Loucy (cell line): ENCODE measurements around the gene AP1B1.

Source experiments
- EZH2phosphoT487 ChIP-seq: fragments of 200-600 bp; IDR thresholded peaks from 2 replicates; pipeline ENCODE4 v1.6.1; 2018; ENCODE audit warnings: antibody characterized with exemption, mild to moderate bottlenecking, moderate library complexity, borderline replicate concordance
- TF ChIP-seq, protein P1 (sequence below): fragments of 200-600 bp; sonication (generic); conservative IDR thresholded peaks from 2 replicates; pipeline ENCODE4 v1.5.1; 2014; ENCODE audit warnings: mild to moderate bottlenecking, antibody characterized with exemption, low read length

DNA sequence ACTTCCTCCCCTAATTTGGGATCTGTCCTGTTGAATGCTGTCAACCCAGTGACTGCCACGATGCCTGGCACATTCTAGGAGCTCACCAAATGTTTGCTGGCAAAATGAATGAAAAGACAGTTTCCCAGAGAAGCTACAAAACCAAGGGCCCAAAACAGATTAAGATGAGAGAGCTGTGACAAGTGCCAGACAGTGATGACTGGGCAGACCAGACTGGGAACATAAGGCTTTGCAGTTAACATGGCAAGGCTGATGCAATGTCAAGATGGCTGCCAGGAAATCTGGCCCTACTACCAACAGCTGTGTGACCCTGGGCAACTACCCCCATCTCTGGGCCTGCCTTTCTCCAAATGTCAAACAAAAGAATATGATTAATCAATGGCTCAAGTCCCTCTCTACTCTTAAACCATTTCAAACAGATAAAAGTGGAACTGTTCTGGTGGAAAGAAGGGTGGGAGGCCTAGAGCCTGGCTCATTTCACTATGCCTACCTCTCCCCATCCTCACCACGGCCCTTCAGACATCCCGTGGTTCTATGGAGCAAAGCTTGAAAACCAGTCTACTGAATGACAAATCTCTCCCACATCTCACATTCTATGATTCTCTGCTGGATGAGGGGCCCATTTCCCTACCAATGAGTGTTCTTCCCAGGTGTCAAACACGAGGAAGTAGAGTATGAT is 12.8 kb downstream of the AP1B1 start:
- TF ChIP-seq, protein P1, sequence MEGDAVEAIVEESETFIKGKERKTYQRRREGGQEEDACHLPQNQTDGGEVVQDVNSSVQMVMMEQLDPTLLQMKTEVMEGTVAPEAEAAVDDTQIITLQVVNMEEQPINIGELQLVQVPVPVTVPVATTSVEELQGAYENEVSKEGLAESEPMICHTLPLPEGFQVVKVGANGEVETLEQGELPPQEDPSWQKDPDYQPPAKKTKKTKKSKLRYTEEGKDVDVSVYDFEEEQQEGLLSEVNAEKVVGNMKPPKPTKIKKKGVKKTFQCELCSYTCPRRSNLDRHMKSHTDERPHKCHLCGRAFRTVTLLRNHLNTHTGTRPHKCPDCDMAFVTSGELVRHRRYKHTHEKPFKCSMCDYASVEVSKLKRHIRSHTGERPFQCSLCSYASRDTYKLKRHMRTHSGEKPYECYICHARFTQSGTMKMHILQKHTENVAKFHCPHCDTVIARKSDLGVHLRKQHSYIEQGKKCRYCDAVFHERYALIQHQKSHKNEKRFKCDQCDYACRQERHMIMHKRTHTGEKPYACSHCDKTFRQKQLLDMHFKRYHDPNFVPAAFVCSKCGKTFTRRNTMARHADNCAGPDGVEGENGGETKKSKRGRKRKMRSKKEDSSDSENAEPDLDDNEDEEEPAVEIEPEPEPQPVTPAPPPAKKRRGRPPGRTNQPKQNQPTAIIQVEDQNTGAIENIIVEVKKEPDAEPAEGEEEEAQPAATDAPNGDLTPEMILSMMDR, result no peak
- no peak for TF ChIP-seq EZH2phosphoT487
